Prostate gland (tissue), 2 donors: ENCODE results near the gene NIPAL1.
"Not testable (repeated sequence)": the region's sequence is repeated elsewhere in the genome, so short reads cannot be mapped to it uniquely, and the experiment has no call there.

Experiments
- CTCF ChIP-seq, 4 experiments: fragments of 200-600 bp in 2 of 4; fragments of 450-650 bp in 2 of 4; sonication (generic) in 2 of 4; IDR thresholded peaks; 1 replicate in 3 of 4; 2 replicates in 1 of 4; pipeline ENCODE4 v1.5.1; 2016 to 2019; ENCODE audit warnings: antibody characterized with exemption in 4 of 4, mild to moderate bottlenecking in 2 of 4, moderate library complexity in 2 of 4
- POLR2A ChIP-seq: fragments of 450-650 bp; IDR thresholded peaks from one replicate; pipeline ENCODE4 v1.6.1; 2016; ENCODE audit warnings: antibody characterized with exemption, mild to moderate bottlenecking
- POLR2AphosphoS5 ChIP-seq: sonication (generic); formaldehyde crosslinking; IDR thresholded peaks from one replicate; pipeline ENCODE4 v1.6.1; 2017; ENCODE audit warnings: antibody characterized with exemption

- not testable (repeated sequence) for TF ChIP-seq CTCF (IDR thresholded peaks at IDR 0.05); POLR2A; POLR2AphosphoS5
Observed at GRCh38 chr4:48010906-48011305, 5.7 kb upstream of the NIPAL1 start.
